ENCODE results near the gene LUC7L.

- TF ChIP-seq CTCF (IDR thresholded peaks at IDR 0.05): no peak
- TF ChIP-seq POLR2A (IDR thresholded peaks at IDR 0.05): no peak
These were observed 31.1 kb upstream of the LUC7L start for GRCh38 chr16:260326-260725.
